Gastrocnemius medialis (tissue), 4 donors: ENCODE data around the gene TMTC1.

Experiments
- CTCF ChIP-seq, 5 experiments: fragments of 450-650 bp in 3 of 5; fragments of 200-600 bp in 2 of 5; sonication (generic) in 2 of 5; IDR thresholded peaks in 4 of 5; conservative IDR thresholded peaks in 1 of 5; 1 replicate in 4 of 5; 2 replicates in 1 of 5; pipeline ENCODE4 v1.5.1; 2016 to 2019; ENCODE audit warnings: antibody characterized with exemption in 5 of 5, mild to moderate bottlenecking in 3 of 5, moderate library complexity in 3 of 5
- POLR2A ChIP-seq, 2 donors: fragments of 450-650 bp; IDR thresholded peaks; one replicate each; pipeline ENCODE4 v1.6.1; 2017; ENCODE audit warnings: antibody characterized with exemption in 2 of 2, mild to moderate bottlenecking in 2 of 2, moderate library complexity in 2 of 2

GRCh38 chr12:29674463-29674862 lies 109.3 kb downstream of the TMTC1 start:
- TF ChIP-seq CTCF (IDR thresholded peaks at IDR 0.05 in 4 of 5, conservative IDR thresholded peaks at IDR 0.05 in 1 of 5) = no peak
- no peak for TF ChIP-seq POLR2A (IDR thresholded peaks at IDR 0.05)
